Measurements from ENCODE around the gene ZNF169. TPM values are rescaled to one million over a fixed set of nuclear protein-coding genes. Genes with fewer than 3 reads are reported as not detected.
"Not testable (repeated sequence)": the region's sequence is repeated elsewhere in the genome, so short reads cannot be mapped to it uniquely, and the experiment has no call there.

The ZNF169 gene
- polyA plus RNA-seq, 4 donors: 0.81 to 8.0 (median 2.6) TPM

DNA sequence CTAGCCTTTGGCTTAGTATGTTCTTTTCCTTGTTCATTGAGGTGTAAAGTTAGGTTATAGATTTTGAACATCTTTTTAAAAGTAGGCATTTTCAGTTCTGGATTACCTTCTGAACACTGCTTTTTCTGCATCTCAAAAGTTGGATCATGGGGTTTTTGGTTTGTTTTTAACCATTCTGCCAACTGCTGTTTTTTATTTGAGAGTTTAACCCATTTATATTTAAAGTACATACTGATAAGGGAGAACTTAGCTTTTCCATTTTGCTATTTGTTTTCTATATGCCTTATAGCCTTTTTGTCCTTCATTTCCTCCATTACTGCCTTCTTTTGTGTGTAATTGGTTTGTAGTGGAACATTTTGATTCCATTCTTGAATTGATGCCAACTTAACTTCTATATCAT lies 30.5 kb upstream of the ZNF169 start:
- H3K27me3 ChIP-seq (ENCODE audit: control insufficient read depth in 3 of 3, insufficient read depth in 3 of 3, low read length in 3 of 3): peaks cover 0 to 3% (median 0%) of the 10 kb centered on the region in 3 donors
- no peak for DNase-seq
- no peak overlapping the region for H3K27ac ChIP-seq (ENCODE audit: low read depth in 1 of 3, low read length in 2 of 3)
- no peak for FAIRE-seq
- H3K36me3 ChIP-seq (ENCODE audit: control insufficient read depth in 3 of 3, insufficient read depth in 2 of 3, low read depth in 1 of 3, low read length in 3 of 3): no peaks in the 10 kb centered on the region
- H3K9me3 ChIP-seq (ENCODE audit: control insufficient read depth in 2 of 2, insufficient read depth in 1 of 2, low read depth in 1 of 2, low read length in 1 of 2): peaks cover 0 to 6% of the 10 kb centered on the region in 2 donors
- no peaks in the 10 kb centered on the region for H3K4me1 ChIP-seq (ENCODE audit: control insufficient read depth in 3 of 3, insufficient read depth in 2 of 3, low read depth in 1 of 3, low read length in 2 of 3)
- H3K4me3 ChIP-seq (ENCODE audit: low read depth in 1 of 3, low read length in 3 of 3): no peak overlapping the region

DNA sequence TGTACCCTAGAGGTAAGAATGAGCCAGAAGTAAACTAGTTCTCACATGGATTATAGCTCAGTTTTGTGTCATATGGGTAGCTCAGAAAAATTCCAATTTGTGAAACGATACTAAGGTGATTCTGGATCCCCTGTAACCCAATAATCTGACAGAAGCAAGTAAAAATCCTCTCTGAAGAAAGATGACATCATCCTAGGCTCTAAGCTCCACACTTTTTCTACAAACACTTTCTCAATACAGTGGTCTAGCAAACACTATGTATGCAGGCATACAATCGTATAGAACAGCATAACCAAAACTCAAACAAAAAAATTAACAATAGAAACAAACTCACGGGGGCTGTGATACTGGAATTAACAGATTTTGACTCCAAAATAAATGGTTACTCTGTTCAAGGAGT lies 26.7 kb upstream of the ZNF169 start:
- H3K27ac ChIP-seq (ENCODE audit: low read depth in 1 of 3, low read length in 2 of 3): no peak overlapping the region
- DNase-seq: no peak
- H3K36me3 ChIP-seq (ENCODE audit: control insufficient read depth in 3 of 3, insufficient read depth in 2 of 3, low read depth in 1 of 3, low read length in 3 of 3): no peaks in the 10 kb centered on the region
- H3K27me3 ChIP-seq (ENCODE audit: control insufficient read depth in 3 of 3, insufficient read depth in 3 of 3, low read length in 3 of 3): peaks cover 0 to 3% (median 0%) of the 10 kb centered on the region in 3 donors
- 79 to 87% (median 80%) methylated on average over 3 of the region's 3 CpGs for WGBS, 3 donors
- no peaks in the 10 kb centered on the region for H3K4me1 ChIP-seq (ENCODE audit: control insufficient read depth in 3 of 3, insufficient read depth in 2 of 3, low read depth in 1 of 3, low read length in 2 of 3)
- no peak overlapping the region for H3K4me3 ChIP-seq (ENCODE audit: low read depth in 1 of 3, low read length in 3 of 3)
- FAIRE-seq: no peak
- H3K9me3 ChIP-seq (ENCODE audit: control insufficient read depth in 2 of 2, insufficient read depth in 1 of 2, low read depth in 1 of 2, low read length in 1 of 2): peaks cover 0 to 6% of the 10 kb centered on the region in 2 donors

DNA sequence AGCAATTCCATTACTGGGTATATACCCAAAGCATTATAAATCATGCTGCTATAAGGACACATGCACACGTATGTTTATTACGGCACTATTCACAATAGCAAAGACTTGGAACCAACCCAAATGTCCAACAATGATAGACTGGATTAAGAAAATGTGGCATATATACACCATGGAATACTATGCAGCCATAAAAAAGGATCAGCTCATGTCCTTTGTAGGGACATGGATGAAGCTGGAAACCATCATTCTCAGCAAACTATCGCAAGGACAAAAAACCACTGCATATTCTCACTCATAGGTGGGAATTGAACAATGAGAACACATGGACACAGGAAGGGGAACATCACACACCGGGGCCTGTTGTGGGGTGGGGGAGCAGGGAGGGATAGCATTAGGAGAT lies 18.0 kb upstream of the ZNF169 start:
- H3K27me3 ChIP-seq (ENCODE audit: control insufficient read depth in 3 of 3, insufficient read depth in 3 of 3, low read length in 3 of 3); H3K36me3 ChIP-seq (ENCODE audit: control insufficient read depth in 3 of 3, insufficient read depth in 2 of 3, low read depth in 1 of 3, low read length in 3 of 3); H3K4me3 ChIP-seq (ENCODE audit: low read depth in 1 of 3, low read length in 3 of 3); H3K4me1 ChIP-seq (ENCODE audit: control insufficient read depth in 3 of 3, insufficient read depth in 2 of 3, low read depth in 1 of 3, low read length in 2 of 3); DNase-seq; H3K27ac ChIP-seq (ENCODE audit: low read depth in 1 of 3, low read length in 2 of 3); FAIRE-seq; H3K9me3 ChIP-seq (ENCODE audit: control insufficient read depth in 2 of 2, insufficient read depth in 1 of 2, low read depth in 1 of 2, low read length in 1 of 2): not testable (repeated sequence)
- WGBS, 3 donors: 94 to 96% (median 96%) methylated on average over 4 of the region's 4 CpGs

DNA sequence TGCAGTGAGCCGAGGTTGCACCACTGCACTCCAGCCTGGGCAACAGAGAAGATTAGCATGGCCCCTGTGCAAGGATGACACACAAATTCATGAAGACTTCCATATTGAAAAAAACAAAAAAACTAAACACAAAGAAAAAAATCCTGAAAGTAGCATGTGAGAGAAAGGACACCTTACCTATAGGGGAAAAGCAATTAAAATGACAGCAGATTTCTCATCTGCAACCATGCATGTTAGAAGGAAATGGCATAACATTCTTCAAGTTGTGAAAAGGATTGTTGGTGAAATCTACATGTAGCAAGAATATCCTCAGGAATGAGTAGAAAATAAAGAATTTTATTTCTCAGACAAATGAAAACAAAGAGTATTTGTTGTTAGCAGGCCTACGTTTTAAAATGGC lies 13.4 kb upstream of the ZNF169 start:
- no peak overlapping the region for H3K4me3 ChIP-seq (ENCODE audit: low read depth in 1 of 3, low read length in 3 of 3)
- DNase-seq (no peak), FAIRE-seq (no peak)
- 81 to 86% (median 82%) methylated on average over 2 of the region's 2 CpGs for WGBS, 3 donors
- H3K4me1 ChIP-seq (ENCODE audit: control insufficient read depth in 3 of 3, insufficient read depth in 2 of 3, low read depth in 1 of 3, low read length in 2 of 3): no peaks in the 10 kb centered on the region
- no peak overlapping the region for H3K27ac ChIP-seq (ENCODE audit: low read depth in 1 of 3, low read length in 2 of 3)
- H3K36me3 ChIP-seq (ENCODE audit: control insufficient read depth in 3 of 3, insufficient read depth in 2 of 3, low read depth in 1 of 3, low read length in 3 of 3): no peaks in the 10 kb centered on the region
- H3K9me3 ChIP-seq (ENCODE audit: control insufficient read depth in 2 of 2, insufficient read depth in 1 of 2, low read depth in 1 of 2, low read length in 1 of 2): no peaks in the 10 kb centered on the region
- H3K27me3 ChIP-seq (ENCODE audit: control insufficient read depth in 3 of 3, insufficient read depth in 3 of 3, low read length in 3 of 3): no peaks in the 10 kb centered on the region

DNA sequence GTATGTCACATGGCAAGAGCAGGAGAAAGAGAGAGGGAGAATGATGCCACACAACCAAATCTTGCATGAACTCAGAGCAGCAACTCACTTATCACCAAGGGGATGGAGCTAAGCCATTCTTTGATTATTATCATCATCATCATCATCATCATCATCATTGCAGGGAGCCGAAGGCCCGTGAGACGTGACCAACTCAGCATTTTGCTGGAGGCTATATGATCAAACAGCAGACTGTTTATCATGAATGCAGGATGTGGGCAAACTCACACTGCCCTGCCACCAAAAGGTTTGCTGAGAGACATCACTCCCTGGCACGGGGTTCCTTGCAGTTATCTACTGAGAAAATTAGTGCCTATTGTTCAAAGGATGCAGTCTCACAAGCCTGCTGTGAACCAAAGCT lies 8.6 kb upstream of the ZNF169 start:
- H3K4me3 ChIP-seq (ENCODE audit: low read depth in 1 of 3, low read length in 3 of 3): no peak overlapping the region
- no peaks in the 10 kb centered on the region for H3K36me3 ChIP-seq (ENCODE audit: control insufficient read depth in 3 of 3, insufficient read depth in 2 of 3, low read depth in 1 of 3, low read length in 3 of 3)
- FAIRE-seq (no peak), DNase-seq (no peak)
- H3K9me3 ChIP-seq (ENCODE audit: control insufficient read depth in 2 of 2, insufficient read depth in 1 of 2, low read depth in 1 of 2, low read length in 1 of 2): no peaks in the 10 kb centered on the region
- H3K4me1 ChIP-seq (ENCODE audit: control insufficient read depth in 3 of 3, insufficient read depth in 2 of 3, low read depth in 1 of 3, low read length in 2 of 3): no peaks in the 10 kb centered on the region
- 52 to 74% (median 62%) methylated on average over 4 of the region's 4 CpGs for WGBS, 3 donors
- H3K27me3 ChIP-seq (ENCODE audit: control insufficient read depth in 3 of 3, insufficient read depth in 3 of 3, low read length in 3 of 3): no peaks in the 10 kb centered on the region
- H3K27ac ChIP-seq (ENCODE audit: low read depth in 1 of 3, low read length in 2 of 3): no peak overlapping the region

DNA sequence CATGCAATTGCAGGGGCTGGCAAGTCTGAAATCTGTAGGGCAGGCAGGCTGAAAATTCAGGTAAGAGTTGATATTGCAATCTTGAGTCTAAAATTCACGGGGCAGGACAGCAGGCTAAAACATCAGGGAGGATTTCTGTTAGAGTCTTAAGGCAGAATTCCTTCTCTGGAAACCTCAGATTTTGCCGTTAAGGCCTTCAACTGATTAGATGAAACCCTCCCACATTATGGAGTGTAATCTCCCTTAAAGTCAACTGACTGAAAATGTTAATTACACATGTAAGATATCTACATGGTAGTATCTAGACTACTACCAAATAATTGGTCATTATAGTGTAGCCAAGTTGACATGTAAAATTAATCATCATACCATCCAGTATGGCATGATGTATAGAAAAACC lies 3.1 kb upstream of the ZNF169 start:
- peaks cover 0 to 2% (median 0%) of the 10 kb centered on the region in 3 donors for H3K4me1 ChIP-seq (ENCODE audit: control insufficient read depth in 3 of 3, insufficient read depth in 2 of 3, low read depth in 1 of 3, low read length in 2 of 3)
- no peak overlapping the region for H3K4me3 ChIP-seq (ENCODE audit: low read depth in 1 of 3, low read length in 3 of 3)
- no peak overlapping the region for H3K27ac ChIP-seq (ENCODE audit: low read depth in 1 of 3, low read length in 2 of 3)
- H3K27me3 ChIP-seq (ENCODE audit: control insufficient read depth in 3 of 3, insufficient read depth in 3 of 3, low read length in 3 of 3): no peaks in the 10 kb centered on the region
- DNase-seq (no peak), FAIRE-seq (no peak)
- 53 to 69% (median 67%) methylated on average over 2 of the region's 2 CpGs for WGBS, 3 donors
- no peaks in the 10 kb centered on the region for H3K9me3 ChIP-seq (ENCODE audit: control insufficient read depth in 2 of 2, insufficient read depth in 1 of 2, low read depth in 1 of 2, low read length in 1 of 2)
- H3K36me3 ChIP-seq (ENCODE audit: control insufficient read depth in 3 of 3, insufficient read depth in 2 of 3, low read depth in 1 of 3, low read length in 3 of 3): no peaks in the 10 kb centered on the region

DNA sequence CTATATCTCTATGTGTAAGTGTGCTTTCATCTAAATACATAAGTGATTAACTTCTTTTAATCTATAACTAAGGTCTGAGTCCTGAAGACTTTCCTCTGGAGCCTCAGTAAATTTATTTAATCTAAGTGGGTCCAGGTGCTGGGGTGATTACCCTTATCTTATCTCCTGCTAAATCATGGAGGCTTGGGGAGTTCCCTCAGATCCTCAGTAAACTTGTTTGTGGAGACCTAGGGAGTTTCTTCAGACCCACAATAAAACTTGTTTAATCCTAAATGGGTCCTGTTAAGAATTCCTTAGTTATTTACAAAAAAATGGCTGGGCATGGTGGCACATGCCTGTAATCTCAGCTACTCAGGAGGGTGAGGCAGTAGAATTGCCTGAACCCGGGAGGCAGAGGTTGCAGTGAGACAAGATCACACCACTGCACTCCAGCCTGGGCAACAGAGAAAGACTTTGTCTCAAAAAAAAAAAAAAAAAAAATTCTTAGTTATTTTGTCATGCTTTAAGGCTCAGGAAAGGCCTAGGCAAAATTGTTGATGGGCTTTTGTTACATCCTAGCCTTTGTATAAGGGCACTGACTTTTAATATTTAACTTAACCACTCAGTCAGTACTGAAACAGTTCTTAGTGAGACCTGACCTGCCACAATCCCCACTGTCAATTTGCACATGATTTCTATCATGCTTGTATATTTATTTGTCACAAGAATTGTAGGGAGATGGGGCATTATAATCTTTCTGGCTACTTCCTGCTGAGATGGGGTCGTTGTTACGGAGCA lies 6.7 kb downstream of the ZNF169 start:
- H3K4me3 ChIP-seq (ENCODE audit: low read depth in 1 of 3, low read length in 3 of 3); FAIRE-seq; H3K27me3 ChIP-seq (ENCODE audit: control insufficient read depth in 3 of 3, insufficient read depth in 3 of 3, low read length in 3 of 3); H3K36me3 ChIP-seq (ENCODE audit: control insufficient read depth in 3 of 3, insufficient read depth in 2 of 3, low read depth in 1 of 3, low read length in 3 of 3); H3K27ac ChIP-seq (ENCODE audit: low read depth in 1 of 3, low read length in 2 of 3); H3K4me1 ChIP-seq (ENCODE audit: control insufficient read depth in 3 of 3, insufficient read depth in 2 of 3, low read depth in 1 of 3, low read length in 2 of 3): not testable (repeated sequence)
- peak; percentile 25 to 39 for DNase-seq
- WGBS, 3 donors: 46 to 77% (median 60%) methylated on average over 3 of the region's 3 CpGs
- H3K9me3 ChIP-seq (ENCODE audit: control insufficient read depth in 2 of 2, insufficient read depth in 1 of 2, low read depth in 1 of 2, low read length in 1 of 2): peaks cover 0 to 11% of the 10 kb centered on the region in 2 donors

DNA sequence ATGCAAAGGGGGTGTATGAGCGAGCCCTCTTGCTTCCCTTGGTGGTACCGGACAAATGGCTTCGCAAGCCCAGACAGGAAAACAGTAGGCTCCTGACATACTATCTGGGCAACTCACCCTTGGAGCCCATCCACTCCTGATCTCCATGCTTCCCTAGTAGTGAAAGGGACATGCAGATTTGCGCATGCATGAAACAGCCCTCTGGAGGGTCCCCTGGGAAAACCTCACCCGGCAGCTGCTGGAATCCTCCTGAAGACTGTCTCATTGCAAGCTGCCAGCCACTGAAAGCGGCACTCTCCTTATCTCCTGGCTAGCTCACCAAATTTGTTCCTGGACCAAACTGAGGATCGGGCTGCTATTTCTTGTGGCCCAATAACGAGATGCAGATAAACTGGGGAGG lies 10.2 kb downstream of the ZNF169 start:
- DNase-seq (no peak), FAIRE-seq (no peak)
- Histone ChIP-seq H3K36me3 (ENCODE audit: control insufficient read depth in 3 of 3, insufficient read depth in 2 of 3, low read depth in 1 of 3, low read length in 3 of 3) (peaks cover 0 to 2% (median 0%) of the 10 kb centered on the region in 3 donors), H3K27me3 (ENCODE audit: control insufficient read depth in 3 of 3, insufficient read depth in 3 of 3, low read length in 3 of 3) (no peaks in the 10 kb centered on the region), H3K27ac (ENCODE audit: low read depth in 1 of 3, low read length in 2 of 3) (no peak overlapping the region), H3K4me3 (ENCODE audit: low read depth in 1 of 3, low read length in 3 of 3) (no peak overlapping the region), H3K4me1 (ENCODE audit: control insufficient read depth in 3 of 3, insufficient read depth in 2 of 3, low read depth in 1 of 3, low read length in 2 of 3) (peaks cover 0 to 5% (median 2%) of the 10 kb centered on the region in 3 donors), H3K9me3 (ENCODE audit: control insufficient read depth in 2 of 2, insufficient read depth in 1 of 2, low read depth in 1 of 2, low read length in 1 of 2) (peaks cover 0 to 14% of the 10 kb centered on the region in 2 donors)
- 92 to 94% (median 93%) methylated on average over 8 of the region's 8 CpGs for WGBS, 3 donors

DNA sequence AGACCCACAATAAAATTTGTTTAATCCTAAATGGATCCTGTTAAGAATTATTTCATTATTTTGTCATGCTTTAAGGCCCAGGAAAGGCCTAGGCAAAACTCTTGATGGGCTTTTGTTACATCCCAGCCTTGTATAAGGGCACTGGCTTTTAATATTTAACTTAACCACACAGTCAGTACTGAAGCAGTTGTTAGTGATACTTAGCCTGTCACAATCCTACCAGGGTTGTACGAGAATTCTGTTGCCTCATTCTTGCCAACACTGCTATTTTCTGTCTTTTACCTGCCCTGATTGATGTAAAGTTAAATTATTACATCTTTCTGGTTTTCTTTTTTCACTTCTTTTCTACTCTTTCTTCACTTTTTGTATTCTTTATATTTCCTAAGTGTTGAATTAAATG lies 10.9 kb downstream of the ZNF169 start:
- Histone ChIP-seq H3K4me1 (ENCODE audit: control insufficient read depth in 3 of 3, insufficient read depth in 2 of 3, low read depth in 1 of 3, low read length in 2 of 3) (peaks cover 0 to 5% (median 2%) of the 10 kb centered on the region in 3 donors), H3K36me3 (ENCODE audit: control insufficient read depth in 3 of 3, insufficient read depth in 2 of 3, low read depth in 1 of 3, low read length in 3 of 3) (peaks cover 0 to 2% (median 0%) of the 10 kb centered on the region in 3 donors), H3K4me3 (ENCODE audit: low read depth in 1 of 3, low read length in 3 of 3) (no peak overlapping the region), H3K9me3 (ENCODE audit: control insufficient read depth in 2 of 2, insufficient read depth in 1 of 2, low read depth in 1 of 2, low read length in 1 of 2) (peaks cover 0 to 14% of the 10 kb centered on the region in 2 donors), H3K27ac (ENCODE audit: low read depth in 1 of 3, low read length in 2 of 3) (no peak overlapping the region), H3K27me3 (ENCODE audit: control insufficient read depth in 3 of 3, insufficient read depth in 3 of 3, low read length in 3 of 3) (no peaks in the 10 kb centered on the region)
- WGBS, 3 donors: 81 to 97% (median 86%) methylated on average over 1 of the region's 1 CpG
- DNase-seq (no peak), FAIRE-seq (no peak)

Data from small intestine (tissue), 7 donors.